CD4-positive, alpha-beta T cell treated with Interleukin-6 for 4 hours (primary cell): ENCODE data around the gene ELMO1.

ENCODE experiments used
- DNase-seq: peaks from one replicate; pipeline ENCODE4 v3.0.0-alpha.2; 2020; ENCODE audit warnings: mixed read lengths

ELMO1 gene

DNA sequence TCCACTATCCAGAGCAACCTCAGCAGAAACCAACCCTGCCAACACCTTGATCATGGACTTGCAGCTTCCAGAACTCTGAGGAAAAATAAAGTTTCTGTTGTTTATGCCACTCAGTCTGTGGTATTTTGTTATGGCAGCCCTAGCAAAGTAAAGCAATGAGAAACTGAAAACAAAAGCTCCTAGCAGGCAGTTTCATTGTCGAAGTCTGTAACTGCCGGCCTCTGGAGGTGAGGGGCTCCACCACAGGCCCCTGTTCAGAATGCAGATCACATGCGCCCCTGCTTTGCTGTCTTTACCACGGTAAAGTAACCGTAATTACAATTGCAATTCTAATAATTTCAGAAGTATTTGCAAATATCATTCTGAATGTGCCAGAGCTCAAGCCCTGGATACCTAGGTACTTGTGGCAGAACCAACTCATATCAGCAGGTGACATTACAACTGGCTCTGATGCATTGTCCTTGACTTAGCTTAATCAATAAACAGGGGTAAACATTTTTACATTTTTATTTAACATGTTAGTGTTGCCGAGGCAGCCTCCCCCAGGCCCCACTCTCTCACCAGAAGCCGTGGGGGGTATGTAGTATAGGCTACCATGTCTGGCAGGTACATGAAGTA, 193.2 kb downstream of the ELMO1 start:
- DNase-seq = no peak

DNA sequence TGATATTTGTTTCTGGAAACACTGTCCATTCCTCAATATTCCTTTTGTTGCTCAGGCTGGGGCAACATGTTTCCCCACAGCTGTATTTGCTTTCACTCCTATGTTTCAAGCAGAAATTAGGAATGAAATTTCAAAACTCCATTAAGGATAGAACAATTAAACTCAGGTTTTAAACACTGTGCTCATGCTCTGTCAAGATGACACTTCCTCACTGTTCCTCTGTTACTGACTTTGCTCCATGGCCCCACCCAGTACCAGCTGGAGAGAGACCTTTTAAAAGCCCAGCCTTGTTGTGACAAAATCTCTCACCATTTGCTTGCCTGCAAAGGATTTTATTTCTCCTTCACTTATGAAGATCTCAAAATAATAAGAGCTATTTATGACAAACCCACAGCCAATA, 197.4 kb downstream of the ELMO1 start:
- no peak for DNase-seq

DNA sequence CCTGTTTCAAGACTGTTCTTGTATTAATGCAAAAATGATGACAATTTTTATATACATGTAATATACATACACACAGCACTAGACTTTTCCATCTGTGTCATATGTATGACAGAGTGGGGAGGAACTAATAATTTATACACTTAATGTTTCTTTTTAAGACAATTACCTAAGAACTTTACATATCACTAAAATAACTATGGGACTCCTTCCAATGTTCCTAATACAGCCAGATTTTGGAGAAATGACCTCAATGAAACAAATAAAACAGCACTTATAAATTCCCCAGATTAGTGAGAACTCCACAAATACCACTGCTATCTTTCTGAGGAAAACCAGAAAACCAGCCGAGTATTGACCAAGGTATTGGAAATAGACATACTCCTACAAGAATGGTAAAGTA, 199.4 kb downstream of the ELMO1 start:
- DNase-seq = no peak

- DNase-seq = no peak
These were observed 200.2 kb downstream of the ELMO1 start for GRCh38 chr7:37248396-37248861.

- no peak for DNase-seq
These were observed 200.8 kb downstream of the ELMO1 start for GRCh38 chr7:37247861-37248260.

DNA sequence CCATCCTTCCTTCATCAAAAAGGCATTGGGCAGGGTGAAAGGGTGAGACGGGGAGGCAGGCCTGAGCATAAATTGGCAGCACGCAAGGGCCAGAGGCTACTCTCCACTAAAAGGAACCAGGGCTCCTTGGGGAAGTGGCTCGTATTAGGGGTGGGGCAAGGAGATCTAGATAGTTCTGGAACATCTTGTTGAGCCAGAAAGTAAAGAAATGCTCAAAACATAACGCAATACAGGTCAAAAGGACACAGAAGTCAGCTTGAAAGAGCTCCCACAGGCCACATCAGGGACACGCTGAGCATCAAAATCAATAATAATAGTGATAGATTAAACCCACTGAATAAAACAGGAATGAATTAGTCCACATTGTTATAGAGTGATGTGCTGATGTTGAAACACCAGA, 203.1 kb downstream of the ELMO1 start:
- DNase-seq = no peak

DNA sequence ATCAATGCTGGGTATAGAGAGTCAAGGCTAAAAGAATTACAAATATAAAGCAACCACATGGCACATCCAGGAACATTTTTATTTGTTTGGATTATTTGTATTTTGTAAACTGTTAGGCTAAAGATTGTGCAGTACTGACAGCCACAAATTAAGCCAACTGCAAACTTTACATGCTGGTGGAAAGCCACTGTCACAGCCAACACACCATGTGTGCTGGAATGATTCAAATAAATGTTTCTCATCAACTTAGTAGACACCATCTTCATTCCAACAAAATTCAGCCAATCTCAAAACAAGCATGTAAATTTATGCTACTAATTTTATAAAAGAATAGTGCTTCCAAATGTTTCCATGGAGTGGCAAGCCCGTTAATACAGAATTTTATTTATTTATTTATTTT, 211.8 kb downstream of the ELMO1 start:
- no peak for DNase-seq

DNA sequence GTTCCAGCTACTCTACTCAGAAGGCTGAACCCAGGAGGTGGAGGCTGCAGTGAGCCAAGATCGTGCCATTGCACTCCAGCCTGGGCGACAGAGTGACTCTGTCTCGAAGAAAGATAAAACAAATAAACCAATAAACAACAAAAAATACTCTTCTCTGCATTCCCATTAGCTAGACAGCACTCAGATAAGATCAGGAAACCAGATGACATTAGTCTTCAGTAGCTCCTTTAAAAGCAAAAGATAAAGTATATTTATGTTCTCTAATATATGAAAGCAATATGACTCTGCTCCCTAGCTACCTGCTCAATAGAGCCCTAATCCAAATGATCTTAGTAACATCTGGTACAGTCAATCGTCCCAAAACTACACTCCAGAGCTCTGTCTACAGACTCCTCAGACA, 212.9 kb downstream of the ELMO1 start:
- no peak for DNase-seq

DNA sequence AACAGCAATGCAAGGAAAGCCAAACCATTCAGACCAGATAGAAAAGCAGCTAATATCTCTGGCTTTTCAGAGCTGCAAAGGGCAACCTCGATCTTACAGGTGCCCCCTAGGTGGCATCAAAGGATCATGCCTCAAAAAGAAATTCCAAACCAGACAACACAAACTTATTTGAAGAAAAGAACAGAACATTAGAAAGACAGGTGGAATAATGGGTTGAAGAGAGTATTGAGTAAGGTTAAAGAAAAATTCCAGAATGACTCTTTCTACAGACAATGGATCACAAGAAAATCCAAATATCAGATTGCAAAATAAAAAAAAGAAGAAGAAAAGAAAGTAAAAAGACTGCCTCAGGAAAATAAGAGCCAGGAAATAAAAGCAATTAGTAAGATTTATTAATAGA, 213.7 kb downstream of the ELMO1 start:
- peak; percentile 34 for DNase-seq

- DNase-seq = no peak
These were observed 214.3 kb downstream of the ELMO1 start for GRCh38 chr7:37234334-37234733.

DNA sequence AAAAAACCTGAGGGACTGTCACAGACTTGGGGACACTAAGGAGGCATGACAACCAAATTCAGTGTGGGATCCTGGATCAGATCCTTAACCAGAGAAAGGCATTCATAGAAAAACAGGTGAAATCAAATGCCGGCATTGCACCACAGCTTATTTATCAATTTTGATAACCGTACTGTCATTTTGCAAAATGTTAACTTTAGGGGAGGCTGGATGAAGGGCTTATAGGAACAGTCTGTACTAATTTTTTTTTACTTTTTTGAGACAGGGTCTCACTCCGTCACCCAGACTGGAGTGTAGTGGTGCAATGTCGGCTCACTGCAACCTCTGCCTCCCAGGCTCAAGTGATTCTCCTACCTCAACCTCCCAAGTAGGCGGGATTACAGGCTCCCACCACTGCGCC, 217.1 kb downstream of the ELMO1 start:
- no peak for DNase-seq

GRCh38 chr7:37230221-37230620, 218.4 kb downstream of the ELMO1 start:
- no peak for DNase-seq

DNA sequence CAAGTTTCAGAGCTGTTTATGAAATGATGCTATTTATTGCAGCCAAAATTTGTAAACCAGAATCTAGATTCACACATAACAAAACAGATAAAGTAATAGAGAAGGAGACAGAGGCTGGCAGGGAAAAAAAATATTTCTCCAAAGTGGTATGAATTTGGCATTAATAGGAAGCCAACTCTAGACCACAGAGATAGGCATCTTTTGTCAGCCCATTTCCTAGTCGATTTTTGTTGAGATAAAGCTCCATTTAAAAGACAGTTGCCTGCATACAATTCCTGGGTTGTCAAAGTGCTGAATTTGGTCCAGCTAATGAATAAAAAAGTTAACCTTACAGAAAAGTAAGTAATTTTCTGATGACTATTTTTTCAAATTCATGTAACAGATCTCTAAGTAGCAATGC, 219.3 kb downstream of the ELMO1 start:
- no peak for DNase-seq

GRCh38 chr7:37225285-37225969, 223.2 kb downstream of the ELMO1 start:
- DNase-seq = no peak

- no peak for DNase-seq
These were observed 223.9 kb downstream of the ELMO1 start for GRCh38 chr7:37224746-37225145.

DNA sequence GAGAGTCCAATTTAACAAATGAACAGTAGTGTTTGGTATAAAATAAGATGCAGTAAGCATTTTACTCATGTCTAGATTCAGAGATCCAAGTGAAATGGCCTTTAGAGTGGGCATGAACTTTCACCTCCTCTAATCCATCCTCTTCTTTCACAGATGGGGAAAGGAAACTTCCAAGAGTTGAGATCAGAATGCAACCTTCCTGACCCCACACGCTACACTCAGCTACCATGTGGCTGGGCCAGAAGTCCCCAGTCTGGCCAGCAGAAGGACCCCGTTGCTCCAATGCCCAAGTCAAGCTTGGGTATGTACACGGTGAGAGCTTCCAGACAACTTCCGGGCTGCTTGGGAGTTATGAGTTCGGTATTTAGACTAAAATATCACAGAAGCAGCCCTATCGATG, 228.0 kb downstream of the ELMO1 start:
- DNase-seq = no peak

- DNase-seq = no peak
These were observed 229.7 kb downstream of the ELMO1 start for GRCh38 chr7:37218956-37219355.

GRCh38 chr7:37216923-37217322, 231.7 kb downstream of the ELMO1 start:
- DNase-seq = no peak

GRCh38 chr7:37216156-37216852, 232.4 kb downstream of the ELMO1 start:
- no peak for DNase-seq

GRCh38 chr7:37215290-37215923, 233.3 kb downstream of the ELMO1 start:
- no peak for DNase-seq

- DNase-seq = no peak
These were observed 236.1 kb downstream of the ELMO1 start for GRCh38 chr7:37212556-37212955.

GRCh38 chr7:37212051-37212450, 236.6 kb downstream of the ELMO1 start:
- DNase-seq = no peak

DNA sequence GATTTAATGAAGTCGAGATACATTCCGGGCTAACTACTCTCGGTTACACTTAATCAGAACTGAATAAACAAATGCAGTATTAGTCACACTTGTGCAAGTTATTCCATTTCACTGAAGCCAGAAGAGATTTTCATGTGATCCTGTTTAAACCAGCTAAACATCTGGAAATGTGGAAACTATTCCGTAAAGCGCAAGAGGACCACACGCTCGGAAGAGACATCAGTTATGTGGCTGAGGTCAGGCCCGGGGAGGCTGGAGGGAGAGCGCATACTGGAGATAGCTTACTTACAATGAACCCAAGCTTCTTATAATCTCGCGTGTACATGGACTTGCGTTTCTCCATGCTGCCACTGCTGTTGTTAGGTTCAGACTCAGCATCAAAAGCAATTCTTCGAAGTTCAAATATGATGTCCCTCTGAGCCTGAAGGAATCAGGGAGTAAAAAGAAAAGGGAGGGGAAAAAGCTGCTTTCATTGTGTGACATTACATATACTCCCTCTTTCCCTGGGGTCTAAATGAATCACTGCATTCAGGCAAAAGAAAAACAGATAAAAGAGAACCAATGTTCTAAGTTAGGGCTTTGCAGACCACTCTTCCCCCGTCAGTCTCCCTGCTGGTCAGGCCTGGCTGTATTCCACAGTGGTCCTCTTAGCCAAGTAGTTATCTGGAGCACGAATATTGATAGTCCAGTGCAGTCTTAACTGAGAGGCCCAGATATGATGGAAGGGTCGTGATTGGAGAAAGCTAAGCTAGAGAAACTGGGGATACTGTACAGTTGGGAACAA, 237.4 kb downstream of the ELMO1 start:
- DNase-seq = no peak
